Neural crest cell (in vitro differentiated cells): Measurements from ENCODE around the gene DCTN3. TPM values are rescaled to one million over a fixed set of nuclear protein-coding genes. Genes with fewer than 3 reads are reported as not detected.

Experiments
- DNase-seq: peaks from one replicate; pipeline ENCODE4 v3.0.0; 2021; ENCODE audit warnings: low read depth, mixed read lengths, low spot score
- H3K27ac Mint-ChIP-seq: one replicate; pipeline ENCODE4 v1.8.0; 2021; ENCODE audit warnings: mild to moderate bottlenecking, mixed read lengths; ENCODE audit not compliant: unreplicated experiment
- H3K27me3 Mint-ChIP-seq: 2 replicates; pipeline ENCODE4 v1.8.0; 2021; ENCODE audit warnings: low read depth, mild to moderate bottlenecking, mixed read lengths
- H3K36me3 Mint-ChIP-seq: 2 replicates; pipeline ENCODE4 v1.8.0; 2021; ENCODE audit warnings: low read depth, mild to moderate bottlenecking, mixed read lengths
- H3K4me1 Mint-ChIP-seq: 2 replicates; pipeline ENCODE4 v1.8.0; 2021; ENCODE audit warnings: mixed read lengths
- H3K4me3 Mint-ChIP-seq: one replicate; pipeline ENCODE4 v1.8.0; 2021; ENCODE audit warnings: mild to moderate bottlenecking, mixed read lengths
- H3K9me3 Mint-ChIP-seq: 2 replicates; pipeline ENCODE4 v1.8.0; 2021; ENCODE audit warnings: mixed read lengths
- total RNA-seq: library from RNA; stranded (reverse); gene quantifications from 2 replicates; pipeline ENCODE4 v1.2.1, GENCODE V29; 2021
- TF ChIP-seq, protein P1 (sequence below): fragments of 200-600 bp; sonication (generic); conservative IDR thresholded peaks from 2 replicates; pipeline ENCODE4 v1.5.0; 2021; ENCODE audit warnings: antibody characterized with exemption, mild to moderate bottlenecking

Gene DCTN3
- total RNA-seq, 1 donor from 2014 or later: 102 TPM

DNA sequence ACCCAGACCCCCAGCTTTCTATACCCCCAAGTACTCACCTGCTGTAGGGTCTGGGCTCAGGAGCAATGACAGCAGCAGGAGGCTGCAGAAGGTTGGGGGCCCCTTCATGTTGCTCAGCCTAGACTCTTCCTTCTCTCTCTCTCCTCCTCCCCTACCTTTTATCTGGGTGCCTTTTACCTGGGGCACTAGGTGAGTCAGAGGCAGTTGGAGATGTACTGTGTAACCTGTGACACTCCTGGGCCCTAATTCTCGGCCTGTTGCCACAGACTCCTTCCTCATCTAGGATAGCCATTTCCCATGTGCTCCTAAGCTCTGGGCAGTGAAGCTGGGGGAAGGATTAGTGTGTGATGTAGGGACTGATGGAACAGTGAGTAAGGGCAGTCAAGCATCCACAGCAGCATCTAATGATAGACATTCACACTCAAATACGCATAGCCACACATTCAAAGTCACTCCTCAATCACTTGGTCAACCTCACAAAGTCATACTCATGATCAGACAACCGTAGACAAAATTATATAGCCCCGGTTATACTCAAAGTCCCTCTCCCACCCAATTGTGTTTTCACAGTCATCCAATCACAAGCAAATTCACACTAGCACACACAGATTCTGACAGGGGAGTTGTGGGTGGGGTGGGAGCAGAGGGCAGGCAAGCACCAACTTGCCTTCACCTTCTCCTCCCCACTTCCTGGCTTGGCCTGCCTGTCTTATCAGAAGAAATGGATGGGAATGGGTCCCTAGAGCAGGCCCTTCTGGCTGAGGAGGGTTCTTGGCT, 42.4 kb upstream of the DCTN3 start, which contains the start of gene CCL27:
Gene CCL27, minus strand, starts transcription at position 132 of the 777 bp plus-strand sequence. Its CDS starts 24 bp downstream, at position 108.
- Mint-ChIP-seq H3K36me3 (peaks cover 5% of the 10 kb centered on the region), H3K4me3 (peak within 1 kb of the TSS; percentile 56), H3K27me3 (no peaks in the 10 kb centered on the region), H3K4me1 (peaks cover 14% of the 10 kb centered on the region), H3K27ac (peak within 1 kb of the TSS; percentile 71), H3K9me3 (no peaks in the 10 kb centered on the region)
- no peak for DNase-seq
- TF ChIP-seq, protein P1, sequence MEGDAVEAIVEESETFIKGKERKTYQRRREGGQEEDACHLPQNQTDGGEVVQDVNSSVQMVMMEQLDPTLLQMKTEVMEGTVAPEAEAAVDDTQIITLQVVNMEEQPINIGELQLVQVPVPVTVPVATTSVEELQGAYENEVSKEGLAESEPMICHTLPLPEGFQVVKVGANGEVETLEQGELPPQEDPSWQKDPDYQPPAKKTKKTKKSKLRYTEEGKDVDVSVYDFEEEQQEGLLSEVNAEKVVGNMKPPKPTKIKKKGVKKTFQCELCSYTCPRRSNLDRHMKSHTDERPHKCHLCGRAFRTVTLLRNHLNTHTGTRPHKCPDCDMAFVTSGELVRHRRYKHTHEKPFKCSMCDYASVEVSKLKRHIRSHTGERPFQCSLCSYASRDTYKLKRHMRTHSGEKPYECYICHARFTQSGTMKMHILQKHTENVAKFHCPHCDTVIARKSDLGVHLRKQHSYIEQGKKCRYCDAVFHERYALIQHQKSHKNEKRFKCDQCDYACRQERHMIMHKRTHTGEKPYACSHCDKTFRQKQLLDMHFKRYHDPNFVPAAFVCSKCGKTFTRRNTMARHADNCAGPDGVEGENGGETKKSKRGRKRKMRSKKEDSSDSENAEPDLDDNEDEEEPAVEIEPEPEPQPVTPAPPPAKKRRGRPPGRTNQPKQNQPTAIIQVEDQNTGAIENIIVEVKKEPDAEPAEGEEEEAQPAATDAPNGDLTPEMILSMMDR: no peak

DNA sequence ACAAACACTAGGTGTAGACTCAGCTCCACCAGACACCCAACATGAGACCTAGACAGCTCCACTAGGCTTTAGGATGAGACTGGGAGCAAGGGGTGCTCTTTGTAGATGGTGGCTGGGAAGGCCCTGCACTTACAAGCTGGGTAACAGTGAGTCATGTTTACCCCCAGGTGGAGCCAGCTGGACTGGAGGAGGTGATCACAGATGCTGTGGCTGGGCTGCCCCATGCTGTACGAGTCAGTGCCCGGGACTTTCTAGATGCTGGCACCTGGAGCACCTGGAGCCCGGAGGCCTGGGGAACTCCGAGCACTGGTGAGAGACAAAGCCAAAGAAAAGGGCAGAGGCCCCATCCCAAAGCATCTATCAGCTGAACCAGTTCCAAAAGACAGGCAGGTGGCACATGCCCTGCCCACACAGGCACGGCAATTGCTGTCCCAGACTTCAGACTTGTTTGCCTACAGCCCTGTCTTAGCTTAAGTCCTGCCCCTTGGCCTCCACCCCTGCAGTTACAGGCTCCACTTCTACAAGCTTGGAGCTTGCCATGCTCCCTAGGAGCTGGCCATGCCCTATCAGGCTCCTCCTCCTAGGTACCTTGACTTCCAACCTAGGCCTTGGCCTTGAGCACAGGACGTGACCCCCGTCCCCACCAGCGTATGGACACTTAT, 39.4 kb upstream of the DCTN3 start:
- no peak overlapping the region for H3K4me3 Mint-ChIP-seq
- H3K27ac Mint-ChIP-seq: no peak overlapping the region
- H3K36me3 Mint-ChIP-seq: no peaks in the 10 kb centered on the region
- H3K9me3 Mint-ChIP-seq: no peaks in the 10 kb centered on the region
- H3K27me3 Mint-ChIP-seq: no peaks in the 10 kb centered on the region
- DNase-seq: no peak
- TF ChIP-seq, protein P1: no peak
- H3K4me1 Mint-ChIP-seq: peaks cover 7% of the 10 kb centered on the region

GRCh38 chr9:34658461-34658860, 38.2 kb upstream of the DCTN3 start:
- TF ChIP-seq, protein P1: no peak
- peaks cover 8% of the 10 kb centered on the region for H3K4me1 Mint-ChIP-seq
- no peak for DNase-seq
- peak overlapping the region; percentile 20 for H3K27ac Mint-ChIP-seq
- no peaks in the 10 kb centered on the region for H3K27me3 Mint-ChIP-seq
- no peaks in the 10 kb centered on the region for H3K9me3 Mint-ChIP-seq
- no peaks in the 10 kb centered on the region for H3K36me3 Mint-ChIP-seq
- no peak overlapping the region for H3K4me3 Mint-ChIP-seq

- no peaks in the 10 kb centered on the region for H3K36me3 Mint-ChIP-seq
- peaks cover 23% of the 10 kb centered on the region for H3K4me1 Mint-ChIP-seq
- TF ChIP-seq, protein P1: no peak
- no peak overlapping the region for H3K27ac Mint-ChIP-seq
- no peaks in the 10 kb centered on the region for H3K9me3 Mint-ChIP-seq
- no peaks in the 10 kb centered on the region for H3K27me3 Mint-ChIP-seq
- no peak for DNase-seq
- H3K4me3 Mint-ChIP-seq: no peak overlapping the region
Observed at GRCh38 chr9:34656992-34657391, 36.7 kb upstream of the DCTN3 start.

DNA sequence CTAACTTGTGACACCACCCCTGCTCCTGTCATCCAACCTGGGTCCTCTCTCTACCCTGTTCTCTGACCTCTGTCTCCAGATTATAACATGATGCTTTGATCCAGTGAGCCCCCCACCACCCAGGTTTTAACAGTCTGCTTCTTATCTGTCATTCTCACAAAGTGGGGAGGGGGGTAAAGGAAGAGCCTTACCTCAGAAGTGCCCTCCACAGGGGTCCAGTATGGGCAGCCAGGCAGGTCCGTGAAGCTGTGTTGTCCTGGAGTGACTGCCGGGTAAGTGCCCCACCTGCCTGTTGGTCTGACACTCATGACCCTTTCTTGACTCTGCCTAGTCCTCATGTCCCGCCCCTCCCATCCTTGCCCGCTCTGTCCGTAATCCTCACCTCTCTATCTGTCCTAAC, 35.1 kb upstream of the DCTN3 start:
- Mint-ChIP-seq H3K4me3 (no peak overlapping the region), H3K9me3 (no peaks in the 10 kb centered on the region), H3K36me3 (no peaks in the 10 kb centered on the region), H3K27me3 (no peaks in the 10 kb centered on the region), H3K27ac (no peak overlapping the region), H3K4me1 (peaks cover 37% of the 10 kb centered on the region)
- DNase-seq: no peak
- TF ChIP-seq, protein P1: no peak
